Adipocyte (in vitro differentiated cells): ENCODE results near the gene LCT.
"Not testable (repeated sequence)": the region's sequence is repeated elsewhere in the genome, so short reads cannot be mapped to it uniquely, and the experiment has no call there.

Experiments used
- DNase-seq: peaks from one replicate; pipeline ENCODE4 v3.0.0-alpha.2; 2015; ENCODE audit warnings: low read depth
- H3K27me3 ChIP-seq: replicated peaks from 2 replicates; pipeline ENCODE4 v1.7.0; 2013; ENCODE audit warnings: mild to moderate bottlenecking, low read length, moderate library complexity; ENCODE audit not compliant: control insufficient read depth, insufficient read depth
- H3K36me3 ChIP-seq: 2 replicates; pipeline ENCODE4 v1.7.0; 2013; ENCODE audit warnings: low read length, mild to moderate bottlenecking, moderate library complexity; ENCODE audit not compliant: control insufficient read depth, insufficient read depth, severe bottlenecking
- H3K4me1 ChIP-seq: 2 replicates; pipeline ENCODE4 v1.7.0; 2013; ENCODE audit warnings: mild to moderate bottlenecking, low read length, moderate library complexity; ENCODE audit not compliant: control insufficient read depth, insufficient read depth
- H3K4me3 ChIP-seq: 2 replicates; pipeline ENCODE4 v1.7.0; 2013; ENCODE audit warnings: mild to moderate bottlenecking, low read length, moderate library complexity
- H3K9ac ChIP-seq: 2 replicates; pipeline ENCODE4 v1.7.0; 2013; ENCODE audit warnings: mild to moderate bottlenecking, low read length, moderate library complexity
- H3K9me3 ChIP-seq: 2 replicates; pipeline ENCODE4 v1.7.0; 2013; ENCODE audit warnings: mild to moderate bottlenecking, low read length, moderate library complexity; ENCODE audit not compliant: control insufficient read depth

Gene LCT

GRCh38 chr2:135836596-135837270, at the start of gene LCT:
Gene LCT, minus strand, starts transcription at chr2:135837184. Its CDS starts 15 bp downstream, at chr2:135837169.
- no peaks in the 10 kb centered on the region for H3K27me3 ChIP-seq
- peaks cover 21% of the 10 kb centered on the region for H3K4me1 ChIP-seq
- H3K4me3 ChIP-seq, result no peak within 1 kb of the TSS
- no peak for DNase-seq
- no peaks in the 10 kb centered on the region for H3K36me3 ChIP-seq
- no peaks in the 10 kb centered on the region for H3K9me3 ChIP-seq
- H3K9ac ChIP-seq, result no peak within 1 kb of the TSS

- Histone ChIP-seq H3K4me3 (no peak overlapping the region), H3K36me3 (no peaks in the 10 kb centered on the region), H3K9ac (no peak overlapping the region), H3K9me3 (no peaks in the 10 kb centered on the region), H3K4me1 (no peaks in the 10 kb centered on the region), H3K27me3 (peaks cover 7% of the 10 kb centered on the region)
- no peak for DNase-seq
These were observed 48.7 kb upstream of the LCT start for GRCh38 chr2:135885709-135886108.

- peaks cover 7% of the 10 kb centered on the region for H3K27me3 ChIP-seq
- DNase-seq, result no peak
- no peaks in the 10 kb centered on the region for H3K9me3 ChIP-seq
- H3K9ac ChIP-seq, result no peak overlapping the region
- no peaks in the 10 kb centered on the region for H3K36me3 ChIP-seq
- no peak overlapping the region for H3K4me3 ChIP-seq
- no peaks in the 10 kb centered on the region for H3K4me1 ChIP-seq
These were observed 45.4 kb upstream of the LCT start for GRCh38 chr2:135882415-135882814.

- H3K4me1 ChIP-seq, result peaks cover 18% of the 10 kb centered on the region
- H3K36me3 ChIP-seq, H3K27me3 ChIP-seq, DNase-seq, H3K9me3 ChIP-seq: not testable (repeated sequence)
- H3K4me3 ChIP-seq, result peak overlapping the region; percentile 92
- H3K9ac ChIP-seq, result peak overlapping the region; percentile 84
These were observed 39.8 kb upstream of the LCT start for GRCh38 chr2:135876770-135877169.

- Histone ChIP-seq H3K9ac (peak within 1 kb of the TSS; percentile 84), H3K27me3 (no peaks in the 10 kb centered on the region), H3K4me1 (peaks cover 18% of the 10 kb centered on the region), H3K36me3 (no peaks in the 10 kb centered on the region), H3K9me3 (no peaks in the 10 kb centered on the region), H3K4me3 (peak within 1 kb of the TSS; percentile 92)
- peak; percentile 100 for DNase-seq
These were observed 39.2 kb upstream of the LCT start, which contains the start of gene MCM6 for GRCh38 chr2:135876066-135876711. Gene MCM6, minus strand, starts transcription at chr2:135876443. Its CDS starts 78 bp downstream, at chr2:135876365.

- DNase-seq, result peak; percentile 74
- Histone ChIP-seq H3K9me3 (no peaks in the 10 kb centered on the region), H3K4me1 (peaks cover 18% of the 10 kb centered on the region), H3K27me3 (no peaks in the 10 kb centered on the region), H3K36me3 (peaks cover 3% of the 10 kb centered on the region), H3K4me3 (peak overlapping the region; percentile 92), H3K9ac (peak overlapping the region; percentile 84)
These were observed 38.6 kb upstream of the LCT start for GRCh38 chr2:135875491-135876065.

- H3K4me3 ChIP-seq, result peak overlapping the region; percentile 92
- peaks cover 18% of the 10 kb centered on the region for H3K4me1 ChIP-seq
- H3K36me3 ChIP-seq, result peaks cover 9% of the 10 kb centered on the region
- no peaks in the 10 kb centered on the region for H3K27me3 ChIP-seq
- peak; percentile 6 for DNase-seq
- H3K9ac ChIP-seq, result peak overlapping the region; percentile 84
- no peaks in the 10 kb centered on the region for H3K9me3 ChIP-seq
These were observed 37.9 kb upstream of the LCT start for GRCh38 chr2:135874777-135875365.

GRCh38 chr2:135870571-135870970, 33.6 kb upstream of the LCT start:
- H3K9ac ChIP-seq, result no peak overlapping the region
- H3K4me1 ChIP-seq, result peaks cover 13% of the 10 kb centered on the region
- no peaks in the 10 kb centered on the region for H3K9me3 ChIP-seq
- no peak overlapping the region for H3K4me3 ChIP-seq
- DNase-seq, result no peak
- H3K27me3 ChIP-seq, result no peaks in the 10 kb centered on the region
- peaks cover 37% of the 10 kb centered on the region for H3K36me3 ChIP-seq

- no peaks in the 10 kb centered on the region for H3K27me3 ChIP-seq
- H3K9me3 ChIP-seq, result no peaks in the 10 kb centered on the region
- peak; percentile 72 for DNase-seq
- no peak overlapping the region for H3K4me3 ChIP-seq
- peaks cover 54% of the 10 kb centered on the region for H3K36me3 ChIP-seq
- peaks cover 4% of the 10 kb centered on the region for H3K4me1 ChIP-seq
- H3K9ac ChIP-seq, result no peak overlapping the region
These were observed 26.2 kb upstream of the LCT start for GRCh38 chr2:135863233-135863632.

GRCh38 chr2:135862718-135863117, 25.7 kb upstream of the LCT start:
- DNase-seq, result no peak
- no peak overlapping the region for H3K4me3 ChIP-seq
- H3K4me1 ChIP-seq, result peaks cover 4% of the 10 kb centered on the region
- no peak overlapping the region for H3K9ac ChIP-seq
- no peaks in the 10 kb centered on the region for H3K27me3 ChIP-seq
- H3K9me3 ChIP-seq, result no peaks in the 10 kb centered on the region
- H3K36me3 ChIP-seq, result peaks cover 52% of the 10 kb centered on the region

- Histone ChIP-seq H3K9me3 (no peaks in the 10 kb centered on the region), H3K9ac (no peak overlapping the region), H3K4me3 (no peak overlapping the region), H3K27me3 (no peaks in the 10 kb centered on the region), H3K4me1 (no peaks in the 10 kb centered on the region), H3K36me3 (peaks cover 30% of the 10 kb centered on the region)
- no peak for DNase-seq
These were observed 16.4 kb upstream of the LCT start for GRCh38 chr2:135853401-135853800.
